GM23338 (cell line): ENCODE measurements around the gene NAA30. TPM values are rescaled to one million over a fixed set of nuclear protein-coding genes. Genes with fewer than 3 reads are reported as not detected.

ENCODE experiments used
- ATAC-seq: fragments of 200-7000 bp; cut with Tn5 transposase; 3 replicates; pipeline ENCODE4 v1.9.1; 2020
- DNase-seq: peaks from one replicate; pipeline ENCODE4 v3.0.0-alpha.2; 2015; ENCODE audit warnings: low spot score
- H2AFZ ChIP-seq: fragments of 200-600 bp; sonication (generic); 2 replicates; pipeline ENCODE4 v1.8.0; 2016; ENCODE audit warnings: antibody characterized with exemption, mild to moderate bottlenecking, moderate library complexity
- H3F3A ChIP-seq: fragments of 200-600 bp; sonication (generic); replicated peaks from 2 replicates; pipeline ENCODE4 v1.8.0; 2017; ENCODE audit warnings: antibody characterized with exemption, mixed run types, low read depth
- H3K27ac ChIP-seq: fragments of 200-600 bp; sonication (generic); 2 replicates; pipeline ENCODE4 v1.6.1; 2016; ENCODE audit warnings: low read depth
- H3K27me3 ChIP-seq: fragments of 200-600 bp; sonication (generic); 2 replicates; pipeline ENCODE4 v1.8.0; 2016; ENCODE audit warnings: mild to moderate bottlenecking, mixed run types, moderate library complexity; ENCODE audit not compliant: insufficient read depth
- H3K36me3 ChIP-seq: fragments of 200-600 bp; sonication (generic); 2 replicates; pipeline ENCODE4 v1.8.0; 2016; ENCODE audit warnings: mild to moderate bottlenecking; ENCODE audit not compliant: insufficient read depth
- H3K4me1 ChIP-seq: fragments of 200-600 bp; sonication (generic); 2 replicates; pipeline ENCODE4 v1.8.0; 2016; ENCODE audit warnings: mild to moderate bottlenecking, moderate library complexity; ENCODE audit not compliant: insufficient read depth
- H3K4me2 ChIP-seq: fragments of 200-600 bp; sonication (generic); 2 replicates; pipeline ENCODE4 v1.7.1; 2017; ENCODE audit warnings: mixed run types
- H3K4me3 ChIP-seq: fragments of 200-600 bp; sonication (generic); 2 replicates; pipeline ENCODE4 v1.6.1; 2016; ENCODE audit warnings: mixed run types
- H3K79me2 ChIP-seq: fragments of 200-600 bp; sonication (generic); replicated peaks from 2 replicates; pipeline ENCODE4 v1.8.0; 2017; ENCODE audit warnings: mild to moderate bottlenecking; ENCODE audit not compliant: insufficient read depth
- H3K9me2 ChIP-seq: fragments of 200-600 bp; sonication (generic); 2 replicates; pipeline ENCODE4 v1.8.0; 2017; ENCODE audit not compliant: insufficient read depth
- H4K20me1 ChIP-seq: fragments of 200-600 bp; sonication (generic); replicated peaks from 2 replicates; pipeline ENCODE4 v1.8.0; 2017; ENCODE audit warnings: mild to moderate bottlenecking; ENCODE audit not compliant: insufficient read depth
- H3K27ac Mint-ChIP-seq: 2 replicates; pipeline ENCODE4 v1.8.0; 2020; ENCODE audit warnings: inconsistent platforms, mild to moderate bottlenecking, moderate library complexity, mixed read lengths
- H3K27me3 Mint-ChIP-seq: 3 replicates; pipeline ENCODE4 v1.8.0; 2022; ENCODE audit warnings: low read depth, mild to moderate bottlenecking, moderate library complexity, mixed read lengths, inconsistent platforms; ENCODE audit not compliant: insufficient read depth, poor library complexity
- H3K36me3 Mint-ChIP-seq: 3 replicates; pipeline ENCODE4 v1.8.0; 2021; ENCODE audit warnings: low read depth, mild to moderate bottlenecking, inconsistent platforms, moderate library complexity, mixed read lengths
- H3K4me1 Mint-ChIP-seq: 3 replicates; pipeline ENCODE4 v1.8.0; 2020; ENCODE audit warnings: mild to moderate bottlenecking, inconsistent platforms, mixed read lengths
- H3K4me3 Mint-ChIP-seq: 3 replicates; pipeline ENCODE4 v1.8.0; 2021; ENCODE audit warnings: moderate library complexity, mild to moderate bottlenecking, inconsistent platforms, mixed read lengths
- H3K9me3 Mint-ChIP-seq: 3 replicates; pipeline ENCODE4 v1.8.0; 2020; ENCODE audit warnings: moderate library complexity, mild to moderate bottlenecking, inconsistent platforms, mixed read lengths
- EZH2 ChIP-seq: fragments of 200-600 bp; sonication (generic); IDR thresholded peaks from one replicate; pipeline ENCODE4 v1.8.0; 2017; ENCODE audit warnings: antibody characterized with exemption, mild to moderate bottlenecking, low read depth; ENCODE audit not compliant: unreplicated experiment
- STAT1 ChIP-seq: IDR thresholded peaks from one replicate; pipeline ENCODE4 v1.6.1; 2016; ENCODE audit warnings: antibody characterized with exemption; ENCODE audit not compliant: unreplicated experiment
- ZNF114 ChIP-seq: fragments of 250-450 bp; sonication (Bioruptor Pico); IDR thresholded peaks from 2 replicates; pipeline ENCODE4 v1.5.0; 2020; ENCODE audit warnings: mild to moderate bottlenecking, moderate library complexity
- ZNF331 ChIP-seq: fragments of 250-450 bp; sonication (Bioruptor Pico); IDR thresholded peaks from 2 replicates; pipeline ENCODE4 v1.5.0; 2020; ENCODE audit warnings: low read depth, mild to moderate bottlenecking, moderate library complexity
- ZNF462 ChIP-seq: fragments of 250-450 bp; sonication (Bioruptor Pico); IDR thresholded peaks from 2 replicates; pipeline ENCODE4 v1.5.0; 2020; ENCODE audit warnings: mild to moderate bottlenecking, moderate library complexity
- polyA plus RNA-seq: library from polyadenylated mRNA; unstranded; fragments of >200 nt; fragmentation: Nextera tagmentation; extraction: Ambion mirVana; gene quantifications from 2 replicates; pipeline ENCODE4 v1.2.1, GENCODE V29; 2016
- total RNA-seq: library from RNA; depleted of rRNA; stranded (reverse); fragments of >200 nt; shearing (Covaris generic); gene quantifications from 2 replicates; pipeline ENCODE4 v1.2.3, GENCODE V29; 2014

The NAA30 gene
- total and polyA plus RNA-seq, 2 experiments from 2014 or later, result 7.5 to 27.1 TPM

DNA sequence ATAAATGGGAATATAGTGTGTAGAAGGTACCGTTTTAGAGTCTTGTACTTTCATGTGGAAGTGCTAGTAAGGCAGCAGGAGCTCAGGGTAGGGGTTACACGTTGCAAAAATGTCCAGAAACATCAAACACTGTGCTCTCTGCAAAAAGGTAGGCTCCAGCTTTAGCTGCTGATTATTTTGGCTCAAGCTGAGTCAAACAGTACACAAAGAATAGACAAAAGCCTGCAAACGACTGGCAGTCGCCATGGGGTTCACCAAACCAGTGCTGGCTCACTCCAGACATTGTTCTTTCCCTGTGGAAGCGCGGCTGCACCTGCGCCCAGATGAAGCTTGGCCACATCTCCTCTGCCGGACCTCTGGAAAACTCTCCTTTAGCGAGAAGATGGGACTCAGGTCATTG lies 45.3 kb upstream of the NAA30 start:
- Histone ChIP-seq H3K27me3 (no peaks in the 10 kb centered on the region), H3K4me2 (no peak overlapping the region), H3K4me3 (no peak overlapping the region), H4K20me1 (no peaks in the 10 kb centered on the region), H3K9me2 (no peaks in the 10 kb centered on the region), H3K4me1 (0 out of 2 replicates have a peak, but pooled peaks cover 2% of the 10 kb centered on the region), H3K36me3 (no peaks in the 10 kb centered on the region), H3K79me2 (no peaks in the 10 kb centered on the region), H3K27ac (no peak overlapping the region), H3F3A (no peaks in the 10 kb centered on the region), H2AFZ (peak overlapping the region; percentile 76; the same call in 1 of the 2 replicates)
- peaks cover 6% of the 10 kb centered on the region; the same call in 2 of the 3 replicates for H3K36me3 Mint-ChIP-seq
- DNase-seq, result no peak
- no peaks in the 10 kb centered on the region for H3K27me3 Mint-ChIP-seq
- TF ChIP-seq ZNF114 (CRISPR knock-in tag) (no peak), ZNF462 (CRISPR knock-in tag) (no peak)
- peaks cover 5% of the 10 kb centered on the region; the same call in 1 of the 3 replicates for H3K4me1 Mint-ChIP-seq
- no peak overlapping the region for H3K27ac Mint-ChIP-seq
- H3K9me3 Mint-ChIP-seq, result peaks cover 19% of the 10 kb centered on the region; the same call in 2 of the 3 replicates
- no peak overlapping the region for H3K4me3 Mint-ChIP-seq
- no peak for ATAC-seq

DNA sequence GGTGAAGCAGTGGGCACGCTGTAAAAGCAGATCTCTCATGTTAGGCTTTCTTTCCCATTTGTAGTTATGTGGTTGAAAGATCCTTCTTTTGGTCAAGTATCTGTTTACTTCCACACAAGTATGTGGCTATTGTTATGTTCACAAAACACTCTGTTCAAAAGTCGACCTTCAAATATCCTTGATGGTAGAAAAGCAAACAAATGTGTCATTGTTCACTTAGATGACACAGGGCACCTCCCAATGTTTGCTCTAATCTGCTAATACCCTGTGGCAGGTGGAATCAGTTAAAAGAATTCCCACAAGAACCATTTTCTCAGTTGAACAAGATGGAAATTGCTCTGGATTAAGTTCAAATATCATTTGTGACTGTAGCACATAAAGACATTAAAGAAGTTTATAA lies 43.6 kb upstream of the NAA30 start:
- H3K4me1 Mint-ChIP-seq, result peaks cover 5% of the 10 kb centered on the region; the same call in 1 of the 3 replicates
- no peak for TF ChIP-seq STAT1
- no peak for TF ChIP-seq ZNF331 (CRISPR knock-in tag)
- no peak for TF ChIP-seq ZNF462 (CRISPR knock-in tag)
- no peak for TF ChIP-seq EZH2
- no peak for TF ChIP-seq ZNF114 (CRISPR knock-in tag)

More for the DNA sequence above, 43.6 kb upstream of the NAA30 start:
- no peak for ATAC-seq
- no peak overlapping the region for H3K27ac ChIP-seq
- Mint-ChIP-seq H3K4me3 (no peak overlapping the region), H3K36me3 (peaks cover 6% of the 10 kb centered on the region; the same call in 2 of the 3 replicates), H3K27ac (no peak overlapping the region), H3K27me3 (no peaks in the 10 kb centered on the region), H3K9me3 (peaks cover 10% of the 10 kb centered on the region; the same call in 2 of the 3 replicates)
- no peaks in the 10 kb centered on the region for H3K9me2 ChIP-seq
- no peaks in the 10 kb centered on the region for H4K20me1 ChIP-seq
- H3K27me3 ChIP-seq, result no peaks in the 10 kb centered on the region
- H3K79me2 ChIP-seq, result no peaks in the 10 kb centered on the region
- H3K36me3 ChIP-seq, result no peaks in the 10 kb centered on the region
- no peak overlapping the region for H3K4me3 ChIP-seq
- DNase-seq, result no peak
- no peaks in the 10 kb centered on the region for H3F3A ChIP-seq
- no peak overlapping the region for H3K4me2 ChIP-seq
- H3K4me1 ChIP-seq, result 0 out of 2 replicates have a peak, but pooled peaks cover 2% of the 10 kb centered on the region
- H2AFZ ChIP-seq, result no peak overlapping the region; the same call in 1 of the 2 replicates
